Astrocyte of the cerebellum (primary cell): Measurements from ENCODE around the gene TMEM109.

Experiments
- DNase-seq: peaks from one replicate; pipeline ENCODE4 v3.0.0-alpha.2; 2011; ENCODE audit warnings: low read depth
- H3K4me3 ChIP-seq: 2 replicates; pipeline ENCODE4 v1.5.1; 2011; ENCODE audit warnings: mild to moderate bottlenecking, low read depth, low read length, moderate library complexity
- CTCF ChIP-seq: IDR thresholded peaks from 2 replicates; pipeline ENCODE4 v1.5.1; 2012; ENCODE audit warnings: low read length, low read depth, moderate library complexity, mild to moderate bottlenecking; ENCODE audit errors: missing control alignments
- in situ Hi-C: cut with HindIII; loops from 2 replicates; pipeline ENCODE4 v1.10.0; 2017; ENCODE audit warnings: low sequenced_read_pairs

The TMEM109 gene

GRCh38 chr11:60913793-60914632 is at the start of gene TMEM109:
Gene TMEM109, plus strand, starts transcription at chr11:60914158. Its CDS starts 5,536 bp downstream, at chr11:60919694.
- in situ Hi-C loops = no loop called here
- TF ChIP-seq CTCF = no peak
- H3K4me3 ChIP-seq = peak within 1 kb of the TSS; percentile 85
- peak; percentile 80 for DNase-seq

- no peak for TF ChIP-seq CTCF
- DNase-seq = no peak
- in situ Hi-C loops = loop anchor here (5.0 kb wide), 1 partner anchor 43 kb away; no protein-coding TSS in a partner anchor
- no peak overlapping the region for H3K4me3 ChIP-seq
Measured at GRCh38 chr11:60864856-60865513, 49.0 kb upstream of the TMEM109 start.

- no peak for DNase-seq
- in situ Hi-C loops = loop anchor here (5.0 kb wide), 1 partner anchor 45 kb away; no protein-coding TSS in a partner anchor
- H3K4me3 ChIP-seq = no peak within 1 kb of the TSS
- TF ChIP-seq CTCF = no peak
Measured at GRCh38 chr11:60866911-60867870, 46.8 kb upstream of the TMEM109 start, which contains the start of gene ZP1. Gene ZP1, plus strand, starts transcription at chr11:60867542. Its CDS starts 20 bp downstream, at chr11:60867562.

GRCh38 chr11:60867871-60868681 is 45.9 kb upstream of the TMEM109 start:
- DNase-seq = no peak
- H3K4me3 ChIP-seq = no peak overlapping the region
- no peak for TF ChIP-seq CTCF
- in situ Hi-C loops = loop anchor here (5.0 kb wide), 1 partner anchor 46 kb away; no protein-coding TSS in a partner anchor

- in situ Hi-C loops = loop anchor here (5.0 kb wide), 1 partner anchor 47 kb away; no protein-coding TSS in a partner anchor
- TF ChIP-seq CTCF = no peak
- no peak overlapping the region for H3K4me3 ChIP-seq
- DNase-seq = no peak
Measured at GRCh38 chr11:60868682-60869450, 45.1 kb upstream of the TMEM109 start.
